T-helper 1 cell treated with Interleukin-12 subunit alpha and Interleukin-12 subunit beta and Interleukin-4 antibody, amounts not matched to agents 30 ng/mL and 1 ng/mL, for 36 hours (primary cell): Measurements from ENCODE around the gene PDZK1IP1. TPM values are rescaled to one million over a fixed set of nuclear protein-coding genes. Genes with fewer than 3 reads are reported as not detected.
"Not testable (repeated sequence)": the region's sequence is repeated elsewhere in the genome, so short reads cannot be mapped to it uniquely, and the experiment has no call there.

Experiments used
- intact Hi-C: fragments of 100-400 bp; cut with micrococcal nuclease; formaldehyde crosslinking; loops from one replicate; pipeline ENCODE4 v1.15.1; 2024
- total RNA-seq: library from RNA; stranded (reverse); gene quantifications from 2 replicates; pipeline ENCODE4 v1.2.3, GENCODE V29; 2022

PDZK1IP1 gene
- total RNA-seq, 1 donor from 2014 or later = not detected

- intact Hi-C loops = not testable (repeated sequence)
Measured at GRCh38 chr1:47146495-47146894, 43.3 kb downstream of the PDZK1IP1 start.

GRCh38 chr1:47143654-47144053 is 46.2 kb downstream of the PDZK1IP1 start:
- intact Hi-C loops = not testable (repeated sequence)

GRCh38 chr1:47140358-47140757 is 49.5 kb downstream of the PDZK1IP1 start:
- intact Hi-C loops = not testable (repeated sequence)

GRCh38 chr1:47137925-47138615 is 51.8 kb downstream of the PDZK1IP1 start:
- intact Hi-C loops = no loop called here

- intact Hi-C loops = no loop called here
Measured at GRCh38 chr1:47137198-47137597, 52.6 kb downstream of the PDZK1IP1 start, which contains the start of gene CYP4A22. Gene CYP4A22 (plus strand): TSS chr1:47137441. CDS start chr1:47137486, 45 bp downstream.

Other genes with a start within 250 kb of the PDZK1IP1 start
- gene CYP4A11, start 248.6 kb downstream of the PDZK1IP1 start, total RNA-seq = not detected in 2 replicates
- gene CYP4X1, start 166.4 kb downstream of the PDZK1IP1 start, total RNA-seq = not detected in 2 replicates
- not detected in 2 replicates for gene CYP4Z1, start 122.8 kb downstream of the PDZK1IP1 start, total RNA-seq
- not detected in 2 replicates for gene CYP4A22, start 52.6 kb downstream of the PDZK1IP1 start, total RNA-seq
- gene TAL1, start 42.2 kb upstream of the PDZK1IP1 start, total RNA-seq = not detected in 2 replicates
- 28.4 and 32.0 TPM in 2 replicates for gene STIL, start 124.1 kb upstream of the PDZK1IP1 start, total RNA-seq
- gene CMPK1, start 143.8 kb upstream of the PDZK1IP1 start, total RNA-seq = 98.2 and 101 TPM in 2 replicates
- not detected in 2 replicates for gene FOXE3, start 226.2 kb upstream of the PDZK1IP1 start, total RNA-seq
- gene FOXD2, start 248.0 kb upstream of the PDZK1IP1 start, total RNA-seq = 0.20 and 0.27 TPM in 2 replicates